HG02970 (cell line): ENCODE measurements around the gene MST1.

Experiments
- ATAC-seq: cut with Tn5 transposase; IDR thresholded peaks from one replicate; pipeline ENCODE4 v1.9.1; 2021; ENCODE audit warnings: mild to moderate bottlenecking, moderate library complexity, moderate number of reproducible peaks; ENCODE audit not compliant: unreplicated experiment, low FRiP score

Gene MST1

DNA sequence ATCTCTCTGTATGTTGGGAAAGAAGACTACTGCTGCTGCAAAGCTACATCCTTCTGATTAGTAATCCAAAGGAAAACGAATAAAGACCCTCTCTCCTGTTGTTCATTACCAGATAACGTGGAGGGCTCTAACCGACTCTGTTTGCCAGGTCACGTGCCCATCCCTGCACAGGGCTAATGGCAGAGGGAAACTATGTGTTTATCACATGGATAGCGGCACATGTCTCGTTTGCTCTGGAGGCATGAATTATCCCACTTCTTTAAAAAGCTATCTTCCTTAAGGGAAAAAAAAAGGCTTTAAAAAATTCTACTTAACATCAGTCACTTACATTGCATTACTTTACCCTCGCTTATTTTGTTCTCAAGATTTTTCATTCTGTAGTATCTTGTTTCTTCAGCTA lies 48.0 kb downstream of the MST1 start:
- no peak for ATAC-seq

GRCh38 chr3:49639551-49639950 lies 49.7 kb downstream of the MST1 start:
- no peak for ATAC-seq

GRCh38 chr3:49638445-49638844 lies 50.8 kb downstream of the MST1 start:
- ATAC-seq: no peak

DNA sequence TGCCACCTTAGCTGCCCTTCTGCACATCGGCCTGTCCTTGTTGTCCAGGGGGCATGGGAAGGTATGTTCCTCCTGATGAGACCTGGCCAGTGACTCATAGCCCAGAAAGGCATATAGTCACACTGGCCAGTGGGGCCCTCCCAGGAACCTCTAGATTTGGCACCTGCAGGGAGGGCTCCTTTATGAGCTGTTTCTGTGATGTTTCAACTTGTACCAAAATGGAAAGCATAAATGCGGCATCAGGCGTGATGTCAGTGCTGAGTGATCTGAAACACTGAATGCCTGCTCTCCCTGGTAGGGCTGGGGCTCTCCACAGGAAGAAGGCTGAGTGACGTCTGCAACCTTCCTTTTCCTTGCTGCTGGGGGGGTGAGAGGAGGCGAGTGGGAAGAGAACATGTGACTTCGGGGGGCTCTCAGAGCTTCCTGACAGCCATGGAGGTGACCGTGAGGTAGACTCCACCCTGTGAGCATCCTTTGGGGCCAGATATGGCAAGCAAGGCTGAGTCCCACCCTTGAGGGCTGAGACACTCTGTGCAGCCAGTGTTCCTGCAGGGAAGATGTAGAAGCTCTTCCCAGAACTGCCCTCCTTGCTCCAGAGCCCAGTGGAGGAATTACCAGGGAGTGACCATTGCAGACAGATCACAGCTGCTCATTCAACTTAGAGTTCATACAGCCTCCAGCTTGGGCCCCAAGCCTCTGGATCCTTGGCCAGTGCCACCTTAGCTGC lies 52.2 kb downstream of the MST1 start:
- no peak for ATAC-seq

DNA sequence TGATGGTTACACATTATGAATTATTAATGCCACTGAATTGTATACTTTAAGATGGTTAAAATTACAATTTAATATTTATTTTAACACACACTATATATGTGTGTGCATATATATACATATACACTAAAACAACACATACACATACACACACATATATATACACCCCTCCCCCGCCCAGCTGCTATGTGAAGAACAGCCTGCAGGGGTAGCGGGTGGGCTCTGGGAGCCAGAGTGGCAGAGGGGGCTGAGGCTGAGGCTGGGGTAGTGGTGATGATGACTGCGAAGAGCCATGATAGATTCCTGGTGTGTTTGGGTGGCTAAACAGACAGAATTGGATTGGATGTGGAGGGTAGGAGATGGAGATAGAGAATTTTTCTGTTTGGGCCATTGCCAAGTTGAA lies 54.5 kb downstream of the MST1 start:
- ATAC-seq: no peak
